GM19099 (cell line): Measurements from ENCODE around the gene SFI1.

Experiments used
- POLR2A ChIP-seq: IDR thresholded peaks from 3 replicates; pipeline ENCODE4 v1.6.1; 2011; ENCODE audit warnings: low read depth; ENCODE audit not compliant: insufficient read length; ENCODE audit errors: extremely low read depth

The SFI1 gene

DNA sequence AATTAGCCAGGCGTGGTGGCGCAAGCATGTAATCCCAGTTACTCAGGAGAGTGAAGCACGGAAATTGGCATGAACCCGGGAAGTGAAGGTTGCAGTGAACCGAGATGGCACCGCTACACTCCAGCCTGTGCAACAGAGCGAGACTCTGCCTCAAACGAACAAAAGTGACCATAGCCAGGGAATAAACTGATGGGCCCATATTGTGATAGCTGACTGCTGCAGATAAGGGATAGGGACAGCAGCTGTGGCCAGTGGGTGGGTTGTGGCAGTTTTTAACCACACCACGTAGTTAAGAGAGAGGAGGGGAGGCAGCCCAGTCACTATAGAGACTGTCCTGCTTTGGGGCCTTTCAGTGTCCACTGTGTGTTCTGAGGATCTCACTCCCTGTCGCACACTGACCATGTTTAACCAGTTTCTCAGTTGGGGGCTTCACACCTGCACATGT, 106.8 kb downstream of the SFI1 start:
- no peak for TF ChIP-seq POLR2A

DNA sequence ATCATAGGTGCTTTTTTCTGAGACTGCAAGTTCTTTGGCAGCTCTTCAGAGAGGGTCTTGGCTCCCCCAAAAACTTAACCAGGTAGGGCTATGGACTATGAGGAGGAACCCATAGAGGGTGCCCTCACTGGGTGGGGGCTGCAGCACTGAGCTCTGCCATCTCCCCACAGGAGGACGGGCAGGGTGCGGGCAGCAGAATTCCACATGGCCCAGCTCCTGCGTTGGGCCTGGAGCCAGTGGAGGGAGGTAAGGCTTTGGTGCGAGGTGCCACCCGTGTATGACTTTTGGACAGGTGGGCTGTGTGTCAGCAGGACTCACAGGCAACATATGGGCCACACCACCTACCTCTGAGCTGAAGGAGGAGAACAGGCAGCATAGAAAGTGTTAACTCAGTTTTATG, 107.2 kb downstream of the SFI1 start:
- no peak for TF ChIP-seq POLR2A

DNA sequence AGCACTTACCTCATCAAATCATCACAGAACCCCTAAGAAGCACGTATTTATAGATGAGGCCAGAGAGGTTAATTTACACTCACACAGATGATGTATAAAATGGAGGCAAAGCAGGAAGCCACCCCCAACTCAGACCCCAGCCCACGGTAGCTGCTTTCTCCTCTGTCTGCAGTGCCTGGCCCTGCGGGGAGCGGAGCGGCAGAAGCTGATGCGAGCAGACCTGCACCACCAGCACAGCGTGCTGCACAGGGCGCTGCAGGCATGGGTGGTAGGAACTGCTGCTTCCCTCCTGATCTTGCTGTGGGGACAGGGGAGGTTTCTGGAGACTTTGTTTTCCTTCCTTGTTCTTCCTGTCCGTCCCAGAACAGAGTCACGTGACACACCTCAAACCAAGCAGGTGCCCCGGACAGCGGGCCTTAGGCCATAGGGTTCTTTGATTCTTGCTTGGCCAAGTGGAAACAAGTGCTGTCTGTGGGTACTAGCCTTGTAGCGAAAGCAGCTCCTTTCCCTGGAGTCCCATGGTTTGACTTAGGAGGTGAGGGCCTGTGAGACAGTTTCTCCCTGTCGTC, 107.9 kb downstream of the SFI1 start:
- no peak for TF ChIP-seq POLR2A

DNA sequence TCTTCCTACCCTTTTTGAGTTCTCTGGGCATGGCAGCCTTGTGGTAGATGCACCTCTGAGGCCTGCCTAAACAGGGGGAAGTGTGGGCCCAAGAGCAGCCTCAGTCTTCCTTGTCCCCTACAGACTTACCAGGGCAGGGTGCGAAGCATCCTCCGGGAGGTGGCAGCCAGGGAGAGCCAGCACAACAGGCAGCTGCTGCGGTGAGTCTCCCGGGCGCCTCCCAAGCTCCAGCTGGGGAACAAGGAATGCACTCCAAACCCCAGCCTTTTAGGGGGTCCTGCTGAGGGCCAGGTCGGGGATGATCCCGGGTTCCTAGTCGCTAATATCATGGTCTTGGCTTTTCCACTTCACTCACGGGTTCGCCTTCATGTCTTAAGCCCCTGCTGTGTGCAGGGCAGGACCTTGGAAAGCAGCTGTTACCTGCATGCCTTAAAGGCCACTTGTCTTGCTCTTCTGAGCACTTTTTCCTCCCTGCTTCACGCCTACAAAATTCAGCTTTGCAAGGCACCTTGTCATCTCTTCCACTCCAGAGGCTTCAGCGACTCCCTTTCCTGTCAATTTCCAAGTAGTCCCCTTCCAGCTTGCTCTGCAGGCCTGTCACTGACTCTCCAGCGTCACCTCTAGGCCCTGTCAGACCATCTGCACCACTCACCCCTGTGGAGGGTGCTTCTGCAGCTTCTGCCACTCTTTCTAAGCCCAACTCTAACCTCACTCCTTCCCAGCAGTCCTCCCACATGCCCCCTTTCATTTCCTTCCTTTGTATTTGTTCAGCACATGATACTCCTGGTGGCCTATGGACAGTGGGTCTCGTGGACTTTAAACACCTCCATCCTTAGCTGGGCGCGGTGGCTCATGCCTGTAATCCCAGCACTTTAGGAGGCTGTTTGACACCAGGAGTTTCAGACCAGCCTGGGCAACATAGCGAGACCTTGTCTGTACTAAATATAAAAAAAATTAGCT, 108.7 kb downstream of the SFI1 start:
- no peak for TF ChIP-seq POLR2A

DNA sequence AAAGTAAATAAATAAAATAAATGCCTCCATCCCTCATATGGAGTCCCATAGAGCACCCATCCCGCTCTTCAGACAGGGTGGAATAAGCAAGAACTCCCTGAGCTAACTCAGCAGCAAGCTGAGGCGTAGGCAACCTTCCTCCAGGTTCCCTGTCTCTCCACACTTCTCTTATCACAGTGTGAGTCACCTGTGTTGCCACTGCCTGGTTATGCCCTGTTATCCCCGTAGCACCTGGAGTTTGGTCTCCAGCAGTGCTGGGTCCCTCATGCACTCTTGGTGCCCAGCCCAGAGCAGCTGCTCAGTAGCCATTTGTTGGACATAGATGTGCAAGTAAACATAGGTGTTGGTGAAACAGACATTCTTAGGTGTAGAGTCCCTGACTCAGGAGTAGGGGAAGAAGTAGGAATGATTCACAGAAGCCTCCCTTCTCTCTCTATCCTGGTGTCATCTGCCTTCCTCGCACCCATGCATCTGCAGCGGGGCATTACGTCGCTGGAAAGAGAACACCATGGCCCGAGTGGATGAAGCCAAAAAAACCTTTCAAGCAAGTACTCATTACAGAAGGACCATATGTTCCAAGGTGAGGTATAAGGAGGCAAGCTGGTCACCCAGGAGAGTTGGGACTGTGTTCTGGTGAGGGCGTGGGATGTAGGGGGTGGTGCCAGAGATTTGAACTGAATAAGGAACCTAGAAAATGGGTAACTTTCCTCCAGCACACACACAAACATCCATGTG, 109.7 kb downstream of the SFI1 start:
- TF ChIP-seq POLR2A = no peak

DNA sequence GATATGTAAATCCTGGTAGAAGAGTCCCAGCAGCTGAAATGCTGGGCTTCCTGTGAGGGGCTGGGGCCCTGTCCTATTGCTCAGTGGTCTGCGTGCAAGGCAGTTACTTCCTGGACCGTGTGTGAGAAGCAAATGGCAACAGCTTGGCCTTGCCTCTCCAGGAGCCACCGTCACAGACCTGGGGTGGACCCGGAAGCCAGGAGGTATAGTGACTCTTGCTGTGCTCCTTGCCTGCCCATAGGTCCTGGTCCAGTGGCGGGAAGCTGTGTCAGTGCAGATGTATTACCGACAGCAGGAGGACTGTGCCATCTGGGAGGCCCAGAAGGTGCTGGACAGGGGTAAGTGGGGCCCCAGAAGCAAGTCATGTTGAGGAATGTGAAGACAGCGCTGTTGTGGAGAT, 111.4 kb downstream of the SFI1 start:
- no peak for TF ChIP-seq POLR2A

DNA sequence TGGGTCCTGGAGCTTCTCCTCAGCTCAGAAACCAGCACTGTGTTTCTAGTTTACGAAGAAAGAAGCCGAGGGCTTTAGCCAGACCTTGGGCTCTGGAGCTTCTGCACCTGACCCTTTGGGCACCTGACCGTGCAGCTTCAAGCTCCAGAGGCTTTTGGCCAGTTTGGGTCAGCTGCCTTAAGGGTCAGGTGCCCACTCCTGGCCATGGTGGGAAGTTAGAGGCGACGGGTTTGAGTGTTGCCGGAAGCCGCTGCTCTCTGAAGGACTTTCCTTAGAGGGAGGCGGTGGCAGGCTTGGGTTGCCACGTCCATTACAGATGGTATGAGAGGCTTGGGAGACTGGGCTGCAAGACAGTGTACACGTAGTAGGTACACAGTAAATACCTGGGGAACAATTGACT, 113.4 kb downstream of the SFI1 start:
- no peak for TF ChIP-seq POLR2A

DNA sequence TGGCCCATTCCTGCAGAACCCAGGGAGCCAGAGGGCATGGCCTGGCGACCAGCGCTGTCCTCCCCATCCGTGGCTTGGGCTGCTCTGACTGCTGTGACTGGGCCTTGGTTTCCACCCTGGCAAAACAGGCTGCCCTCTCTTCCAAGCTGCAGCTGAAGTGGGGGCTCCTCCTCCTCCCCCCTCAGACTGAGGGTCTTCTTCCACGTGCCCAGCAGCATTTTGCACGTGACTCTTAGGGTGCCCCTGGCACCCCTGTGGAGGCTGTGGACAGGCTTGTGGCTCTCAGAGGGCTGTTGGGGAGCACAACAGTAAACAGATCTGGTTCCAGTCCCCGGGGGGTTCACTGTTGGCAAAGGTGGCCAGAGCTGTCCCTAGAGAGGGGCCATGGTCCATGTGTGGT, 114.3 kb downstream of the SFI1 start:
- no peak for TF ChIP-seq POLR2A

DNA sequence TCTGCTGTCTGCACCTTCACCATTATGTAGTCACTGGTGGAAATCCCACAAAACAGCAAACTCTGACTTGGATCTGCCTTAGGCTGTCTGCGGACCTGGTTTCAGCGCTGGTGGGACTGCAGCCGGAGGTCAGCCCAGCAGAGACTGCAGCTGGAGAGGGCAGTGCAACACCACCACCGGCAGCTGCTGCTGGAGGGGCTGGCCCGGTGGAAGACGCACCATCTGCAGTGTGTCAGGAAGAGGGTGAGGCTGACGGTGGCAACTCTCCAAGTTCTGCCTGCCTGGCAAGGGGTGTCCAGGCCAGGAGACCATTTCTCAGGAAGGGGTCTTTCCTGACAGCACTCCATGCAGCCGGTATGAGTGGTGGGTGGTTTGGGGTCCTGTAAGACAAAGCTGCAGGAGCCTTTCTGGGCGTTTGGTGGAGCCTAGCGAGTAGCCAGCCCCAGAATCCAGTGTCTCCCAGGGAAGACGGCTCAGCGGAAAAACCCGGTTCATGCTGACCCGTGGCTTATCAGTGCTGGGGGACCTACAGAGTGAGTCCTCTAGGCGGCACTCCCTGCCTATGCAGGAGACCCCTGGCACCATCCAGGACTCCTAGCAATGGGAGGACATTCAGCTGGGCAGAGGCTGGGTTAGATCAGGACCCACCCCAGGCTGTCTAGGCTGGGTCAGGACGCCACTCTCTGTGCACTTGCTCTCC, 114.9 kb downstream of the SFI1 start:
- TF ChIP-seq POLR2A = no peak

DNA sequence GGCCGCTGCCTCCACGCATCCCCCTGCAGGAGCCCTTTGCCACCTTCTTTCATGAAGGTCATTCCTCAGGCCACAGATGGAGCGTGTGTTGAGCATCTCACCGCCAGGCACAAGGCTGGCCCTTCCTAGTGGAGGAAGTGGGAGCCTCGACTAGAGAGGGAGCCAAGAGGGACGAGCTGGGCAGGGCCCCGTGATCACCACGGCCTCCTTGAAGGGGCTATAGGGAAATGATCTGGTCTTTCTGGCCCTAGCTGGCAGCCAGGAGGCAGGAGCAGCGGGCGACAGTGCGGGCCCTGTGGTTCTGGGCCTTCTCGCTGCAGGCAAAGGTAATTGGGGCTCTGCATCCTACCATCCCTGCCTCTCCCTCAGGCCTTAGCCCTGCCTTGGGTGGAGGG, 116.6 kb downstream of the SFI1 start:
- TF ChIP-seq POLR2A = no peak

DNA sequence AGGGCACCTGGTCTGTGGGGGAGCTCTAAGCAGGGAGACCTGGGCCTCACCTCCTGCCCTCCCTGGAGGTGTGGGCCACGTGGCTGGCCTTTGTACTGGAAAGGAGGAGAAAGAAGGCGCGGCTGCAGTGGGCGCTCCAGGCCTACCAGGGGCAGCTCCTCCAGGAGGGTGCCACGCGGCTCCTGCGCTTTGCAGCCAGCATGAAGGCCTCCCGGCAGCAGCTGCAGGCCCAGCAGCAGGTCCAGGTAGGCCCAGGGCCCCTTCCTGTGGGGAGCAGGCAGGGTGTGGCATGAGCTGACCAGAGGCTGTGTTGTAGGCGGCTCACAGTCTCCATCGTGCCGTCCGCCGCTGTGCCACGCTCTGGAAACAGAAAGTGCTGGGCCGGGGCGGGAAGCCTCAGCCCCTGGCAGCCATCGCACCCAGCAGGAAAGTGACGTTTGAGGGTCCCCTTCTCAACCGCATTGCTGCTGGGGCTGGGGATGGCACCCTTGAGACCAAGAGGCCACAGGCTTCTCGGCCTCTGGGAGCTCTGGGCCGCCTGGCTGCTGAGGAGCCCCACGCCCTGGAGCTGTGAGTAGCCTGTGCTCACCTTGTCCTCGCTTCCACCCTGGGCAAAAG, 117.1 kb downstream of the SFI1 start:
- TF ChIP-seq POLR2A = no peak

DNA sequence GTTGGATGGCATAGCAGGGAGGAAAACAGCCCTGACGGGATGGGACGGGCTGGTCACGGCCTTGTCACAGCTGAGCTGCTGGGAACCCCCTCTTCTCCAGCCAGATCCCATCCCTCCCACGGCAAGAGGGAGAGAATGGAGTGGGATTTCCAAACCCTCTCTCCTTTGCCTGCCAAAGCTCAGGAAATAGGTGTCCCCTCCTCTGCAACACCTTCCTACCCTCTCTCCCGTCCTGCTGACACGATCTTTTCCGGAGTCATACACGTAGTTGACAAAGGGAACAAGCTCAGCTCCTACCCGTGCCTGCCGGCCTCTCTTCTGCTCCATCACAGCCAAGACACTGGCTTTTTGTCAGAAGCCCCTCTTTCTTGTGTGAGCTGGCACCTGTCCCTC, 117.6 kb downstream of the SFI1 start:
- TF ChIP-seq POLR2A = no peak

DNA sequence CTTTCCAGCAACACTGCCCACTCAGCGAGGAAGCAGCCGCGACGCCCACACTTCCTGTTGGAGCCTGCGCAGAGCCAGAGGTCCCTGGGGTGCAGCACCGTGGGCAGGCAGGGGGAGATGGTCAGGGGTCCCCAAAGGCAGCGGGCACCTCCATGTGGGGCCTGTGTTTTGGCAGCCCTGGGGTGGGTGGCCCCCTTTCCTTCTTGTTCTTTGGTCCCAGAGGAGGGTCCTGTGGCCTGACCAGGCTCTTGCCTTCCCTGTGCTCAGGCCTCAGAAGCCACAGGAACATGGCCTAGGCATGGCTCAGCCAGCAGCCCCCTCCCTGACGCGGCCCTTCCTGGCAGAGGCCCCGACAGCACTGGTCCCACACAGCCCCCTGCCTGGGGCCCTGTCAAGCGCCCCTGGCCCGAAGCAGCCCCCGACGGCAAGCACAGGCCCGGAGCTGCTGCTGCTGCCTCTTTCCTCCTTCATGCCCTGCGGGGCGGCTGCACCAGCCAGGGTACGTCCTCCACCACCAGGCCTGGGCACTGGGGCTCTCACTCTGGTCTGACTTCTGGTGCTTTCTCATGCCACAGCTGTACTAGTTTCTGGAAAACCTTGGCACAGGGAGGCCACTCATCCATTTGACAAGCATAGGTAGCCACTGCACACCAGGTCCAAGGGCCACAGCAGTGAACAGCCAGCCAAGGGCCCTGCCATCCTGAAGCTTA, 118.6 kb downstream of the SFI1 start:
- no peak for TF ChIP-seq POLR2A

DNA sequence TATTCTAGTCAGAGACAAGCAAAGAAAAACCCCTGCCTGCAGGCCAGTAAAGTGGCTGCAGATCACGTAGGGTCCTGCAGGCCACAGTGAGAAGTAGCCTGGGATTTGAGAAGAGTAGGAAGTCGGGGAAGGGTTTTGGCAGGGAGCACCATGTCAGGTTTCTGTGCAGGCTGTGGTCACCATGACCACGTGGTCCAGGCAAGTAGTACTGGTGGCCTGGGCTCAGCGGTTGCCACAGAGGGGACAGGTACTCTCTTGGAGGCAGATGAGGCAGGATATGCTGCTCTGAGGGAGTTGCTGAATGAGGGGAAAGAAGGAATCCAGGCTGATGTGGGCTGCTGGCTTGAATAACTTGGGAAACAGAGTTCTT, 119.1 kb downstream of the SFI1 start:
- TF ChIP-seq POLR2A = no peak
